HT-29 (cell line): Measurements from ENCODE around the gene FGFBP3. TPM values are rescaled to one million over a fixed set of nuclear protein-coding genes. Genes with fewer than 3 reads are reported as not detected.
"Not testable (repeated sequence)": the region's sequence is repeated elsewhere in the genome, so short reads cannot be mapped to it uniquely, and the experiment has no call there.

Experiments used
- DNase-seq: peaks from one replicate; pipeline ENCODE4 v3.0.0-alpha.2; 2015; ENCODE audit warnings: low spot score
- total RNA-seq: library from RNA; depleted of rRNA; stranded (reverse); fragments of >200 nt; shearing (Covaris generic); gene quantifications from 2 replicates; pipeline ENCODE4 v1.2.3, GENCODE V29; 2014

FGFBP3 gene
- total RNA-seq, 1 experiment from 2014 or later, result 0.92 TPM

- peak; percentile 82 for DNase-seq
Measured at GRCh38 chr10:91901784-91902677, 7.3 kb downstream of the FGFBP3 start.

GRCh38 chr10:91897421-91897820 is 11.9 kb downstream of the FGFBP3 start:
- DNase-seq, result no peak

GRCh38 chr10:91896212-91896756 is 13.0 kb downstream of the FGFBP3 start:
- no peak for DNase-seq

GRCh38 chr10:91894261-91894685 is 15.0 kb downstream of the FGFBP3 start:
- DNase-seq, result not testable (repeated sequence)

GRCh38 chr10:91893051-91893450 is 16.2 kb downstream of the FGFBP3 start:
- no peak for DNase-seq

GRCh38 chr10:91891125-91892001 is 17.9 kb downstream of the FGFBP3 start:
- DNase-seq, result no peak

- no peak for DNase-seq
Measured at GRCh38 chr10:91887272-91888076, 21.8 kb downstream of the FGFBP3 start.

GRCh38 chr10:91886954-91887271 is 22.4 kb downstream of the FGFBP3 start:
- DNase-seq, result no peak

GRCh38 chr10:91885362-91886079 is 23.8 kb downstream of the FGFBP3 start:
- DNase-seq, result no peak

- no peak for DNase-seq
Measured at GRCh38 chr10:91884536-91884935, 24.8 kb downstream of the FGFBP3 start.

GRCh38 chr10:91883549-91884444 is 25.5 kb downstream of the FGFBP3 start:
- DNase-seq, result no peak

GRCh38 chr10:91880310-91880709 is 29.0 kb downstream of the FGFBP3 start:
- DNase-seq, result peak; percentile 62

- no peak for DNase-seq
Measured at GRCh38 chr10:91879515-91880170, 29.6 kb downstream of the FGFBP3 start.

GRCh38 chr10:91875779-91876178 is 33.5 kb downstream of the FGFBP3 start:
- DNase-seq, result no peak

GRCh38 chr10:91875156-91875555 is 34.1 kb downstream of the FGFBP3 start:
- DNase-seq, result no peak

- no peak for DNase-seq
Measured at GRCh38 chr10:91865562-91866081, 43.7 kb downstream of the FGFBP3 start.

GRCh38 chr10:91864744-91865143 is 44.5 kb downstream of the FGFBP3 start:
- no peak for DNase-seq

GRCh38 chr10:91864099-91864498 is 45.2 kb downstream of the FGFBP3 start:
- no peak for DNase-seq

- DNase-seq, result no peak
Measured at GRCh38 chr10:91860885-91861284, 48.4 kb downstream of the FGFBP3 start.
